CD4-positive, alpha-beta T cell treated with Interleukin-17A for 4 hours (primary cell): Measurements from ENCODE around the gene UBASH3A.
A peak's percentile ranks its signal among the peaks of the same experiment; 100 is the strongest.
"Not testable (repeated sequence)": the region's sequence is repeated elsewhere in the genome, so short reads cannot be mapped to it uniquely, and the experiment has no call there.

ENCODE experiments used
- DNase-seq: peaks from one replicate; pipeline ENCODE4 v3.0.0-alpha.2; 2020; ENCODE audit warnings: mixed read lengths

UBASH3A gene

GRCh38 chr21:42391297-42391696 lies 12.4 kb upstream of the UBASH3A start:
- no peak for DNase-seq

GRCh38 chr21:42392731-42393442 lies 10.8 kb upstream of the UBASH3A start:
- DNase-seq = peak; percentile 51

- DNase-seq = no peak
These were observed 10.2 kb upstream of the UBASH3A start for GRCh38 chr21:42393443-42393950.

- no peak for DNase-seq
These were observed 8.4 kb upstream of the UBASH3A start for GRCh38 chr21:42395302-42395701.

- DNase-seq = no peak
These were observed 7.6 kb upstream of the UBASH3A start, which contains the start of gene TMPRSS3 for GRCh38 chr21:42395905-42396651. TSS of gene TMPRSS3 (minus strand) at chr21:42396052. CDS start at chr21:42395417, 635 bp downstream.

GRCh38 chr21:42396799-42397745 lies 6.6 kb upstream of the UBASH3A start:
- DNase-seq = no peak

- DNase-seq = peak; percentile 41
These were observed 5.8 kb upstream of the UBASH3A start for GRCh38 chr21:42397746-42398394.

- DNase-seq = no peak
These were observed 5.2 kb upstream of the UBASH3A start for GRCh38 chr21:42398436-42399028.

GRCh38 chr21:42400525-42400924 lies 3.2 kb upstream of the UBASH3A start:
- DNase-seq = no peak

GRCh38 chr21:42401154-42401553 lies 2.5 kb upstream of the UBASH3A start:
- DNase-seq = no peak

GRCh38 chr21:42401820-42402251 lies 1.9 kb upstream of the UBASH3A start:
- DNase-seq = peak; percentile 1

- peak; percentile 50 for DNase-seq
These were observed 837 bp downstream of the UBASH3A start for GRCh38 chr21:42404539-42404938.

GRCh38 chr21:42405064-42406013 lies 1.6 kb downstream of the UBASH3A start:
- peak; percentile 45 for DNase-seq

- DNase-seq = peak; percentile 65
These were observed 2.5 kb downstream of the UBASH3A start for GRCh38 chr21:42406201-42406621.

GRCh38 chr21:42406866-42407265 lies 3.2 kb downstream of the UBASH3A start:
- DNase-seq = no peak

- DNase-seq = no peak
These were observed 3.8 kb downstream of the UBASH3A start for GRCh38 chr21:42407476-42407875.

GRCh38 chr21:42408718-42409117 lies 5.0 kb downstream of the UBASH3A start:
- not testable (repeated sequence) for DNase-seq

- peak; percentile 48 for DNase-seq
These were observed 5.7 kb downstream of the UBASH3A start for GRCh38 chr21:42409366-42409765.

GRCh38 chr21:42411197-42411869 lies 7.6 kb downstream of the UBASH3A start:
- DNase-seq = peak; percentile 23
